Measurements from ENCODE around the gene E2F7.

Gene E2F7

DNA sequence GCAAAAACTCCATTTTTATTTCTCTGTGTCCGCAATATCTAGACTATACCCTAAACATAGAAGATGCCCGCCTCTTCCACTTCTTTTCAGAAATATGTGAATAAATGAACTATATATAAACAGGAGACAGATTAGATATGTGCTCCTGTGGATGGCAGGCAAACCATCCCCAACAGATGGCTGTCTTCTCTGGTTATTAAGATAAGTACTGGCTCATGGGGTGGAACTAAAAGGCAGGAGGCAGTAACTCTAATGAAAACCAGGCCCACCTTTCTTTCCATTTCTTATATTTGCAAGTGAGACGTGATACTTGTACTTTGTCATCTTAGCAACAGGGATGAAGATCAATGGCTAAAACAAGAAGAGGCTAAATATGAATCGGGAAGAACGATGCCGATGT, 20.2 kb downstream of the E2F7 start:
- peak overlapping the region; percentile 15; the same call in 1 of the 2 replicates for H3K27ac ChIP-seq
- TF ChIP-seq EZH2 (IDR thresholded peaks at IDR 0.05) (no peak), FOXP2 (optimal IDR thresholded peaks at IDR 0.05; ENCODE audit: control extremely low read depth, extremely low read length, insufficient read depth) (no peak)
- no peak overlapping the region for H3K4me3 ChIP-seq
- H3K36me3 ChIP-seq (ENCODE audit: insufficient read depth, low read length), result peaks cover 84% of the 10 kb centered on the region
- no peak for DNase-seq (ENCODE audit: low read depth, low spot score)
- no peak overlapping the region for H3K9ac ChIP-seq (ENCODE audit: insufficient read length)
- H3K9me3 ChIP-seq (ENCODE audit: low read depth, low read length), result no peaks in the 10 kb centered on the region

DNA sequence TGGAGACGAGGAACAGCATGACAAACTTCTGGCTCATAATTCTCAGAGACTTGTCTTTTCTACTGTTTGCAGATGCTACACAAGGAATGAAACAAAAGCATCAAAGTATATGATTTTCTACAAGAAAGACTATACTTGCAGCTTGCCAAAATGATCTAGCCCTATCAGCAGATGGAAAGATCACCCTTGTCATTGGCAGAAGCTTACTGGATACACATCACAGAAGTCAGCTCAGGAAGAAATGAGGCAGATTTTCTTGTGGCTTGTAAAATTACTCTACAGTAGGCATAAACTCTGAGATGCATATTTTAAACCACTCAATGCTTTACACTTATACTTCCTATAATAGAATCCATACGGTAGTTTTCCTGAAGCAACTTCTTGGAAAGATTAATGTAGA, 20.6 kb downstream of the E2F7 start:
- Histone ChIP-seq H3K9ac (ENCODE audit: insufficient read length) (no peak overlapping the region), H3K9me3 (ENCODE audit: low read depth, low read length) (no peaks in the 10 kb centered on the region), H3K27ac (no peak overlapping the region), H3K36me3 (ENCODE audit: insufficient read depth, low read length) (peaks cover 88% of the 10 kb centered on the region), H3K4me3 (no peak overlapping the region)
- TF ChIP-seq FOXP2 (optimal IDR thresholded peaks at IDR 0.05; ENCODE audit: control extremely low read depth, extremely low read length, insufficient read depth) (no peak), POLR2AphosphoS5 (IDR thresholded peaks at IDR 0.05; ENCODE audit: borderline replicate concordance, low read depth, low read length) (no peak)
- DNase-seq (ENCODE audit: low read depth, low spot score), result no peak

DNA sequence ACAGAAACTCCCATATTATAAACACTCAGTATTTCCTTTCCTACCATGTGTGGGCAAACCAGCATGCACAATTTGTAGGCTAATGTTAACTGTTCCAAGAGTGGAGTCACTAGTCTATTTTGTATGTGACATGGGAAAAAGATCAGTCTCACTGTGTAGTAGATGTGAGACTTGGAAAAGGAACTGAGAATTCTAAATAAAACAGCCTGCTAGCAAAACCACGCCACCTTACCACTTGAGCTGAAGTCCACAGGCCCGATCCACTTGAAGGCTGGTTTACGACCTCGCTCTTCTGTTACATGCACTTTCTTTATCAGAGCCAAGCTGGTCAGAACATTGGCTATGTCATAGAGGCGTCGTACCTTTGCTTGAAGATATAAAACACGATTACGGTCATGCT, 22.5 kb downstream of the E2F7 start:
- no peak overlapping the region for H3K27ac ChIP-seq
- no peak overlapping the region for H3K9ac ChIP-seq (ENCODE audit: insufficient read length)
- no peak for DNase-seq (ENCODE audit: low read depth, low spot score)
- TF ChIP-seq FOXP2 (optimal IDR thresholded peaks at IDR 0.05; ENCODE audit: control extremely low read depth, extremely low read length, insufficient read depth) (no peak), EZH2 (IDR thresholded peaks at IDR 0.05) (no peak), POLR2AphosphoS5 (IDR thresholded peaks at IDR 0.05; ENCODE audit: borderline replicate concordance, low read depth, low read length) (no peak)
- peaks cover 89% of the 10 kb centered on the region for H3K36me3 ChIP-seq (ENCODE audit: insufficient read depth, low read length)
- no peaks in the 10 kb centered on the region for H3K9me3 ChIP-seq (ENCODE audit: low read depth, low read length)
- H3K4me3 ChIP-seq, result no peak overlapping the region

DNA sequence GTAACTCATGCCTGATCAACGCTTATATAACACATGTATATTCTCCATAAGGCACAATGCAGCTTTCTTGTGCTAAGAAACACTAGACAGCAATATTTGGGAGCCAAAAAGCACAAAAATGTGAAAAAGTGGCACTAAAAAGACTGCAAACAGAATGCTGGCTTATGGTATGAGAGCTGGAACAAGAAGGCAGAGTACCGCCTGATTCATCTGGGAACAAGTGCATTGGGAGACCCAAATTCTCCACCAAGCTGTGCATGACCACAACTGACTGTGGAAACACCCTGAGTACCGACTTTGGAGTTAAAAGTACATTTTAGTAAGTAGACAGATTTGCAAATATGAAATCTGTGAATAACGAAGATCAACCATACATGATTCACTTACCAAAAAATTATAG, 25.1 kb downstream of the E2F7 start:
- peaks cover 87% of the 10 kb centered on the region for H3K36me3 ChIP-seq (ENCODE audit: insufficient read depth, low read length)
- no peak overlapping the region for H3K4me3 ChIP-seq
- TF ChIP-seq EZH2 (IDR thresholded peaks at IDR 0.05), result no peak
- TF ChIP-seq POLR2AphosphoS5 (IDR thresholded peaks at IDR 0.05; ENCODE audit: borderline replicate concordance, low read depth, low read length), result no peak
- no peak for TF ChIP-seq FOXP2 (optimal IDR thresholded peaks at IDR 0.05; ENCODE audit: control extremely low read depth, extremely low read length, insufficient read depth)
- no peaks in the 10 kb centered on the region for H3K9me3 ChIP-seq (ENCODE audit: low read depth, low read length)
- no peak overlapping the region for H3K27ac ChIP-seq
- H3K9ac ChIP-seq (ENCODE audit: insufficient read length), result no peak overlapping the region
- DNase-seq (ENCODE audit: low read depth, low spot score), result no peak

DNA sequence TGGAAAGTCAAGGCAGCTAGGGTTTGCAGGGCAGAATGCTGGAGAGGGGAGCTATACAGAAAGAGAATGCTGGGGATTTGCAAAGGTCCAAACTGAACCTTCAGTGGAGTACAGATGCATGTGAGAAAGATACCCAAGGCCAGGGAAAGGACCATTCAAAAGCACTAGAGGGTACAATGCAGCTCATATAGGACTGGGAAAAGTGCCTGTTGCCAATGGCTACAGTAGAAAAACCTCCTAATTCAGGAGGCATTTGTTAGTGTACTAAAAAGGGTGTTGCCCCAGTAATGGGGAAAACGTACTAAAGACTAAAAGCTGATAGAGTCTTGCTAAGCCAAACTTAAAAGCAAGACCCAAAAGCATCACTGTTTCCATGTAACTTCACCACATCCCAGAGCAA, 30.1 kb downstream of the E2F7 start:
- H3K9me3 ChIP-seq (ENCODE audit: low read depth, low read length), result no peaks in the 10 kb centered on the region
- peaks cover 81% of the 10 kb centered on the region for H3K36me3 ChIP-seq (ENCODE audit: insufficient read depth, low read length)
- H3K4me3 ChIP-seq, result no peak overlapping the region
- no peak for TF ChIP-seq EZH2 (IDR thresholded peaks at IDR 0.05)
- TF ChIP-seq POLR2AphosphoS5 (IDR thresholded peaks at IDR 0.05; ENCODE audit: borderline replicate concordance, low read depth, low read length), result no peak
- no peak for TF ChIP-seq FOXP2 (optimal IDR thresholded peaks at IDR 0.05; ENCODE audit: control extremely low read depth, extremely low read length, insufficient read depth)
- no peak for DNase-seq (ENCODE audit: low read depth, low spot score)
- no peak overlapping the region for H3K9ac ChIP-seq (ENCODE audit: insufficient read length)
- H3K27ac ChIP-seq, result no peak overlapping the region

DNA sequence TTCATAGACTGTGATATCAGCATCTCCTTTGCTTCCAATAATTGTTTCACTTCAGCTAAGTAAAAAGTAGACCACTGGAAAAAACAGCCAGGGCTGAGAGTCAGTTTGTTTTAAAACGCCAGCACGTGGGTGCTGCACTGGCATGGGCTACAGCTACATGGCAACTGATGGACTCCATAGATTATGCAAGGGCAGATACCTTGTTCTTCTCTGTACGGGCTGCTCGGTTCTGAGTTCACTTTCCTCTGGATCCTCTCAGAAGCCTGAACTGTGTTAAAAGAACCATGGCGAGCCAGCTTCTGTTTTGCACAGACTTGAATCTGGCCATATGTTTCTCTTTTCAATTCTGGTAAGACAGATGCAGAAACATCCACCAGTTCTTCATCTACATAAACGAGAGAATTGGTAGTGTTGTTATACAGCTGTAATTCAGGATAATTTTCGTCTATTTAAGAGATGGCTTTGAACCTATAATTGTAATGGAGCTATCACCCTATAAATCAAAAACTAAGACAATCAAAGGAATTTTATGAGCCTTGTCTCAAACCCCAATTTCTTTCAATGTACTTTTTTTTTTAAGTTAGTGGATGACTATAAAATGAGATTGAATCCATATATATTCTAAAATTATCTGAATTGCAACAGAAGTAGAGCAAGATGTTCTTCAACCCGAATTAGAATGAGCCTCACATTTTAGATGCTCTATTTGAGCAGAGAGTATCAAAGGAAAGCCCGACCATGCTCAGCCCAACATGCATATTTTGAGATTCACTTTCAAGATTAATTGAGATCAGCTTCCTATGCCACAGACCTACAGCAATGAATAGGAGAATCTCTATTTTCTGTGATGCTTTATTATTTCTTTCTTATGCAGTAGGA, 31.5 kb downstream of the E2F7 start:
- Histone ChIP-seq H3K4me3 (no peak overlapping the region), H3K9ac (ENCODE audit: insufficient read length) (no peak overlapping the region), H3K9me3 (ENCODE audit: low read depth, low read length) (no peaks in the 10 kb centered on the region), H3K36me3 (ENCODE audit: insufficient read depth, low read length) (peaks cover 81% of the 10 kb centered on the region), H3K27ac (no peak overlapping the region)
- no peak for TF ChIP-seq EZH2 (IDR thresholded peaks at IDR 0.05)
- TF ChIP-seq POLR2AphosphoS5 (IDR thresholded peaks at IDR 0.05; ENCODE audit: borderline replicate concordance, low read depth, low read length), result no peak
- DNase-seq (ENCODE audit: low read depth, low spot score), result no peak

DNA sequence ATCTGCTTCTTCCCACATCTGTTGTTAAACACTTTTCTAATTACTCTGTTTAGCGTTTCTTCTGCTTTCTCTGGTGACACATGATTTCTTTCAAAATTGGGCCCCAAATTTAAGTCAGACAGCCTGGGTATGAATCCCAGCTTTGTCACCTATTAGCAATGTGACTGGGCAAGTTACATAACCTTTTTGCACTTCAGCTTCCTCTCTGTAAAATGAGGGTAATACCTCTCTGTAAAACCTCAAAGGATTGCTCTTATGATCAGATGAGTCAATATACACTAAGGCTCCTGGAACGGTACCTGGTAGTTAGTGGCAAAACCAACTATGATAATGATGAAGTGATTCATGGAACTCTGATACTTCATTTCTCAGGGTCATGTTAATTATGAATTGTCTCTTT, 33.0 kb downstream of the E2F7 start:
- Histone ChIP-seq H3K27ac (no peak overlapping the region), H3K4me3 (no peak overlapping the region), H3K36me3 (ENCODE audit: insufficient read depth, low read length) (peaks cover 76% of the 10 kb centered on the region), H3K9me3 (ENCODE audit: low read depth, low read length) (no peaks in the 10 kb centered on the region), H3K9ac (ENCODE audit: insufficient read length) (no peak overlapping the region)
- DNase-seq (ENCODE audit: low read depth, low spot score), result no peak
- no peak for TF ChIP-seq FOXP2 (optimal IDR thresholded peaks at IDR 0.05; ENCODE audit: control extremely low read depth, extremely low read length, insufficient read depth)
- no peak for TF ChIP-seq POLR2AphosphoS5 (IDR thresholded peaks at IDR 0.05; ENCODE audit: borderline replicate concordance, low read depth, low read length)
- TF ChIP-seq EZH2 (IDR thresholded peaks at IDR 0.05), result no peak

DNA sequence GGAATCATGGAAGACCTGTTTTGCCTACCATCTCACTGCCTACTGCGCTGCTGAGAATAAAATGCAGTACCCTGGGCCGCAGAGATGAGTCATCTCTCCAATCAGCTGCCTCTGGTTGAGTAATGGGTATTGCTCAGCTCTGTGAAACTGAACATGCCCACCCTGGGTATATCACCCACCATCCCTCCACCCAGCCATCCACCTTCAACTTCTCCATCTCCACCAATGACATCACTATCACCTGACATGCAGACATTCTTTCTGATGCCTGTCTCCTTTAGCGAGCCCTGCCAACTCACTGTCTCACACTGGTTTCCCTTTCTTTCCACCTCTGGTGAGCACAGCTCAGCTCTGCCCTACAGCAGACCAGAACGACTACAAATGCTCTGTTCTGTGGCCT, 33.6 kb downstream of the E2F7 start:
- DNase-seq (ENCODE audit: low read depth, low spot score), result no peak
- H3K9ac ChIP-seq (ENCODE audit: insufficient read length), result no peak overlapping the region
- no peak overlapping the region for H3K27ac ChIP-seq
- TF ChIP-seq EZH2 (IDR thresholded peaks at IDR 0.05), result no peak
- no peak for TF ChIP-seq POLR2AphosphoS5 (IDR thresholded peaks at IDR 0.05; ENCODE audit: borderline replicate concordance, low read depth, low read length)
- no peak for TF ChIP-seq FOXP2 (optimal IDR thresholded peaks at IDR 0.05; ENCODE audit: control extremely low read depth, extremely low read length, insufficient read depth)
- H3K4me3 ChIP-seq, result no peak overlapping the region
- H3K36me3 ChIP-seq (ENCODE audit: insufficient read depth, low read length), result peaks cover 76% of the 10 kb centered on the region
- H3K9me3 ChIP-seq (ENCODE audit: low read depth, low read length), result no peaks in the 10 kb centered on the region
